Measurements from ENCODE around the gene EPC2.

GRCh38 chr2:148824190-148824589, 179.6 kb downstream of the EPC2 start:
- TF ChIP-seq CTCF (IDR thresholded peaks at IDR 0.05) (no peak), EZH2 (IDR thresholded peaks at IDR 0.05; ENCODE audit: borderline replicate concordance, insufficient read depth, low read depth, low read length, poor library complexity, severe bottlenecking) (no peak)
